ENCODE measurements around the gene PCLAF.

Gene PCLAF

DNA sequence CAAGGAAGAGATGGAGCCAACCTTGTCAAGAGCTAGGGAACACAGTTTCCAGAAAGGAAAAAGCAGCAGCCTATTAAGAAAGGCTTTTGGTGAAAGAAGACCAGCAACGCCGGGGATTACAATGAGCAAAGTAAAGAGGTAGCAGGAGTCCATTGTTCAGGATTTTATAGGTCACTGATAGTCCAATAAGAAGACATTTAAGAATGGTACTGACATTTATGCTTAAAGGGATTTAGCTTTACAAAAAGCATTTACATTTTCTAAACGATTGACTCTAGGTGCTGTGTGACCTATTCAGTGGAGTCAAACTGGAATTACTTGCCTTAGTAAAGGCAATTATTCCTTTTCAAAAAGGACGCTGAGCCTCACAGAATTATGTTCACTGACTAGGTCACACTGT, 66.0 kb downstream of the PCLAF start:
- DNase-seq (ENCODE audit: low read depth): no peak

DNA sequence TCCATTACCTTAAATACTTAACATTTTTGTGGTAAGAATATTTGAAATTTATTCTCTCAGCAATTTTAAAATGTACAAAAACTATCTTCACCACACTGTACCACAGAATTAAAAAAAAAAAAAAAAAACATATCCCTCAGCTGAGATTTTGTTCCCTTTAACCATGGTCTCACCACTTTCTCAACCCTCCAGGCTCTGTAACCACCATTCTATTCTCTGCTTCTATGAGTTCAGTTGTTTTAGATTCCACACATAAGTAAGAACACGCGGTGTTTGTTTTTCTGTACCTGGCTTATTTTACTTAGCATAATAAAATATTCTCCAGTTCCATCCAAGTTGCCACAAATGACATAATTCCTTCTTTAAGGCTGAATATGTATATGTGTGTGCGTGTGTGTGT, 66.8 kb downstream of the PCLAF start:
- DNase-seq (ENCODE audit: low read depth): no peak
